ENCODE data around the gene PLSCR3.

PLSCR3 gene

DNA sequence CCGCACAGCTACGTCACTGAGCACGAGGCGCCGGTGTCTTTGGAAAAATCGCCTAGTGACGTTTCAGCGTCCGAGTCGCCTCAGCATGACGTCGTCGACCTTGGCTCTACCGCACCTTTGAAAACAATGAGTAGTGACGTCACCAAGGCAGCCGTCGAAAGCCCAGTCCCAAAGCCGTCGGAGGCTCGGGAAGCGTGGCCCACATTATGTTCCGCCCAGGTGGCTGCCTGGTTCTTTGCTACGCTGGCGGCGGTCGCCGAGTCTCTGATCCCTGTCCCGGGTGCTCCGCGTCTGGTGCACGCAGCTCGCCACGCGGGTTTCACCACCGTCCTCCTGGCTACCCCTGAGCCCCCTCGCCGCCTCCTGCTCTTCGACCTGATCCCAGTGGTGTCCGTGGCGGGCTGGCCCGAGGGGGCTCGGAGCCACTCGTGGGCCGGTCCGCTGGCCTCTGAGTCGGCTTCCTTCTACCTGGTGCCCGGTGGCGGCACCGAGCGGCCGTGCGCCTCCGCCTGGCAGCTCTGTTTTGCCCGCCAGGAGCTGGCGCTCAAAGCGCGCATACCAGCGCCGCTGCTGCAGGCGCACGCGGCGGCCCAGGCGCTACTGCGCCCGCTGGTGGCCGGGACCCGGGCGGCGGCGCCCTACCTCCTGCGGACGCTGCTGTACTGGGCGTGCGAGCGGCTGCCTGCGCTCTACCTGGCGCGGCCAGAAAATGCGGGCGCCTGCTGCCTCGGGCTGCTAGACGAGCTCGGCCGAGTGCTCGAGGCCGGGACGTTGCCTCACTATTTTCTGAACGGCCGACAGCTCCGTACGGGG lies 42.4 kb upstream of the PLSCR3 start:
- H2BK12ac ChIP-seq (ENCODE audit: low read length), result no peak overlapping the region
- peak overlapping the region; percentile 80 for H3K9ac ChIP-seq (ENCODE audit: low read depth, low read length, poor library complexity)
- peak overlapping the region; percentile 27 for H3K23ac ChIP-seq (ENCODE audit: low read depth, low read length, poor library complexity)
- no peak overlapping the region for H2BK5ac ChIP-seq (ENCODE audit: low read length)
- H4K91ac ChIP-seq (ENCODE audit: low read depth, low read length, poor library complexity), result no peak overlapping the region
- H3K79me1 ChIP-seq (ENCODE audit: low read depth, low read length), result no peaks in the 10 kb centered on the region
- H3K4me1 ChIP-seq (ENCODE audit: control insufficient read depth in 2 of 2, insufficient read depth in 1 of 2, low read depth in 1 of 2, low read length in 2 of 2), result peaks cover 25 to 29% of the 10 kb centered on the region in 2 donors
- H3K14ac ChIP-seq (ENCODE audit: low read length), result no peak overlapping the region
- peak overlapping the region; percentile 95 for H2BK15ac ChIP-seq (ENCODE audit: low read length)
- H2AFZ ChIP-seq (ENCODE audit: low read length), result peak overlapping the region; percentile 96
- H3K4ac ChIP-seq (ENCODE audit: low read length), result no peak overlapping the region
- H3K27ac ChIP-seq (replicated peaks; ENCODE audit: low read length), result no peak overlapping the region
- no CpG with 5 or more reads among the region's 92 CpGs for WGBS, 2 donors (ENCODE audit: extremely low coverage in 2 of 2, insufficient read length in 2 of 2, insufficient replicate concordance in 1 of 2)
- peak overlapping the region; percentile 45 to 72 for H3K4me3 ChIP-seq (ENCODE audit: low read length in 2 of 2)
- peaks cover 0 to 4% of the 10 kb centered on the region in 2 donors for H3K9me3 ChIP-seq (replicated peaks in 1 of 2; ENCODE audit: control insufficient read depth in 2 of 2, insufficient read depth in 1 of 2, low read depth in 1 of 2, low read length in 2 of 2)
- H3K18ac ChIP-seq (ENCODE audit: low read length), result peak overlapping the region; percentile 94
- peaks cover 29 to 45% (median 38%) of the 10 kb centered on the region in 3 experiments for H3K27me3 ChIP-seq (ENCODE audit: control insufficient read depth in 3 of 3, insufficient read depth in 3 of 3, low read depth in 1 of 3, low read length in 3 of 3)
- H4K8ac ChIP-seq (ENCODE audit: low read depth, low read length), result no peak overlapping the region
- H2AK5ac ChIP-seq (ENCODE audit: low read depth, low read length), result peak overlapping the region; percentile 70
- DNase-seq (ENCODE audit: low spot score), result peak; percentile 83
- peak overlapping the region; percentile 93 for H3K4me2 ChIP-seq (ENCODE audit: insufficient read depth, low read length, poor library complexity, severe bottlenecking)
- H3K36me3 ChIP-seq (replicated peaks in 1 of 2; ENCODE audit: control insufficient read depth in 2 of 2, insufficient read depth in 2 of 2, low read length in 2 of 2), result no peaks in the 10 kb centered on the region
- H2BK120ac ChIP-seq (ENCODE audit: low read depth, low read length), result no peak overlapping the region

- H3K18ac ChIP-seq (ENCODE audit: low read length), result peak overlapping the region; percentile 38
These were observed 41.6 kb upstream of the PLSCR3 start for GRCh38 chr17:7435676-7436555.

DNA sequence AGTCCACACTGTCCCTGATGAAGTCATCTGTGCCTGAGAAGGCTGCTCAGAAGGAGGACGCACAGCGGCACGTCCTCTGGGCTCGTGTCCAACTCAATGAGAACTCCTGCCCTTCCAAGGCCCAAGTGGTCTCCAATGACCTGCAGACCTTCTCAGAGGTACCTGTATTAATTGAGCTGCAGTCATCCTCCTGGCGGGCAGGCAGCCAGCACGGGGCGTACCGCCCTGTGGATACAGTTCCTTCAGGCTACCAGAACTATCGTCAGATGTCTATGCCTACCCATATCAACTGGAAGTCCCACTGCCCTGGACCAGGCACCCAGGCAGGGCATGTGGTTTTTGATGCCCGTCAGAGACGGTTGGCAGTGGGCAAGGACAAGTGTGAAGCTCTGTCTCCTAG lies 38.0 kb upstream of the PLSCR3 start:
- Histone ChIP-seq H2AFZ (ENCODE audit: low read length) (no peak overlapping the region), H2BK12ac (ENCODE audit: low read length) (no peak overlapping the region), H3K27ac (replicated peaks; ENCODE audit: low read length) (no peak overlapping the region), H3K9ac (ENCODE audit: low read depth, low read length, poor library complexity) (no peak overlapping the region), H3K4me2 (ENCODE audit: insufficient read depth, low read length, poor library complexity, severe bottlenecking) (no peak overlapping the region), H3K14ac (ENCODE audit: low read length) (no peak overlapping the region), H3K9me3 (replicated peaks in 1 of 2; ENCODE audit: control insufficient read depth in 2 of 2, insufficient read depth in 1 of 2, low read depth in 1 of 2, low read length in 2 of 2) (peaks cover 0 to 4% of the 10 kb centered on the region in 2 donors), H3K18ac (ENCODE audit: low read length) (no peak overlapping the region), H3K4ac (ENCODE audit: low read length) (no peak overlapping the region), H2BK5ac (ENCODE audit: low read length) (no peak overlapping the region), H3K79me1 (ENCODE audit: low read depth, low read length) (no peaks in the 10 kb centered on the region), H2BK120ac (ENCODE audit: low read depth, low read length) (no peak overlapping the region), H3K36me3 (replicated peaks in 1 of 2; ENCODE audit: control insufficient read depth in 2 of 2, insufficient read depth in 2 of 2, low read length in 2 of 2) (no peaks in the 10 kb centered on the region), H2BK15ac (ENCODE audit: low read length) (peak overlapping the region; percentile 62), H2AK5ac (ENCODE audit: low read depth, low read length) (no peak overlapping the region), H4K91ac (ENCODE audit: low read depth, low read length, poor library complexity) (no peak overlapping the region), H3K23ac (ENCODE audit: low read depth, low read length, poor library complexity) (no peak overlapping the region), H3K4me3 (ENCODE audit: low read length in 2 of 2) (peak overlapping the region in 1 of 2 donors; percentile 3), H3K4me1 (ENCODE audit: control insufficient read depth in 2 of 2, insufficient read depth in 1 of 2, low read depth in 1 of 2, low read length in 2 of 2) (peaks cover 5 to 11% of the 10 kb centered on the region in 2 donors), H3K27me3 (ENCODE audit: control insufficient read depth in 3 of 3, insufficient read depth in 3 of 3, low read depth in 1 of 3, low read length in 3 of 3) (peaks cover 9 to 19% (median 16%) of the 10 kb centered on the region in 3 experiments), H4K8ac (ENCODE audit: low read depth, low read length) (no peak overlapping the region)
- DNase-seq (ENCODE audit: low spot score), result no peak
- no CpG with 5 or more reads among the region's 11 CpGs for WGBS, 2 donors (ENCODE audit: extremely low coverage in 2 of 2, insufficient read length in 2 of 2, insufficient replicate concordance in 1 of 2)

More at GRCh38 chr17:7435676-7436555, 41.6 kb upstream of the PLSCR3 start:
- peaks cover 29 to 45% (median 38%) of the 10 kb centered on the region in 3 experiments for H3K27me3 ChIP-seq (ENCODE audit: control insufficient read depth in 3 of 3, insufficient read depth in 3 of 3, low read depth in 1 of 3, low read length in 3 of 3)
- no peak overlapping the region for H4K8ac ChIP-seq (ENCODE audit: low read depth, low read length)
- H3K79me1 ChIP-seq (ENCODE audit: low read depth, low read length), result no peaks in the 10 kb centered on the region
- peak overlapping the region; percentile 5 for H2BK15ac ChIP-seq (ENCODE audit: low read length)
- H3K9ac ChIP-seq (ENCODE audit: low read depth, low read length, poor library complexity), result no peak overlapping the region
- WGBS, 2 donors (ENCODE audit: extremely low coverage in 2 of 2, insufficient read length in 2 of 2, insufficient replicate concordance in 1 of 2), result no CpG with 5 or more reads among the region's 49 CpGs
- H3K14ac ChIP-seq (ENCODE audit: low read length), result peak overlapping the region; percentile 3
- H3K4me2 ChIP-seq (ENCODE audit: insufficient read depth, low read length, poor library complexity, severe bottlenecking), result peak overlapping the region; percentile 95
- H3K4ac ChIP-seq (ENCODE audit: low read length), result no peak overlapping the region
- no peak overlapping the region for H2BK5ac ChIP-seq (ENCODE audit: low read length)
- H3K9me3 ChIP-seq (replicated peaks in 1 of 2; ENCODE audit: control insufficient read depth in 2 of 2, insufficient read depth in 1 of 2, low read depth in 1 of 2, low read length in 2 of 2), result peaks cover 0 to 4% of the 10 kb centered on the region in 2 donors
- peaks cover 23 to 24% of the 10 kb centered on the region in 2 donors for H3K4me1 ChIP-seq (ENCODE audit: control insufficient read depth in 2 of 2, insufficient read depth in 1 of 2, low read depth in 1 of 2, low read length in 2 of 2)
- H3K23ac ChIP-seq (ENCODE audit: low read depth, low read length, poor library complexity), result no peak overlapping the region
- H2AFZ ChIP-seq (ENCODE audit: low read length), result peak overlapping the region; percentile 96
- H3K4me3 ChIP-seq (ENCODE audit: low read length in 2 of 2), result peak overlapping the region; percentile 45 to 59
- peak; percentile 31 for DNase-seq (ENCODE audit: low spot score)
- no peaks in the 10 kb centered on the region for H3K36me3 ChIP-seq (replicated peaks in 1 of 2; ENCODE audit: control insufficient read depth in 2 of 2, insufficient read depth in 2 of 2, low read length in 2 of 2)
- peak overlapping the region; percentile 14 for H2AK5ac ChIP-seq (ENCODE audit: low read depth, low read length)
- H4K91ac ChIP-seq (ENCODE audit: low read depth, low read length, poor library complexity), result no peak overlapping the region
- no peak overlapping the region for H3K27ac ChIP-seq (replicated peaks; ENCODE audit: low read length)
- no peak overlapping the region for H2BK120ac ChIP-seq (ENCODE audit: low read depth, low read length)
- no peak overlapping the region for H2BK12ac ChIP-seq (ENCODE audit: low read length)

All from neuronal stem cell (in vitro differentiated cells).